Measurements from ENCODE around the gene MYO15A. TPM values are rescaled to one million over a fixed set of nuclear protein-coding genes. Genes with fewer than 3 reads are reported as not detected.

The MYO15A gene
- total RNA-seq, 1 donor from 2014 or later, result 2.4 TPM

GRCh38 chr17:18156171-18156975 lies 47.8 kb downstream of the MYO15A start:
- no peak for DNase-seq (ENCODE audit: low spot score in 2 of 2)
- FAIRE-seq, result no peak

GRCh38 chr17:18156976-18157280 lies 48.4 kb downstream of the MYO15A start:
- FAIRE-seq (no peak), DNase-seq (ENCODE audit: low spot score in 2 of 2) (no peak)

GRCh38 chr17:18157354-18157985 lies 48.9 kb downstream of the MYO15A start:
- DNase-seq (ENCODE audit: low spot score in 2 of 2) (no peak), FAIRE-seq (no peak)

- FAIRE-seq (no peak), DNase-seq (ENCODE audit: low spot score in 2 of 2) (peak; percentile 47 to 73)
Observed at GRCh38 chr17:18158022-18158600, 49.6 kb downstream of the MYO15A start.

GRCh38 chr17:18159551-18160120 lies 51.1 kb downstream of the MYO15A start:
- no peak for DNase-seq (ENCODE audit: low spot score in 2 of 2)
- FAIRE-seq, result no peak

- FAIRE-seq, result no peak
- DNase-seq (ENCODE audit: low spot score in 2 of 2), result no peak
Observed at GRCh38 chr17:18160128-18160856, 51.7 kb downstream of the MYO15A start.

- no peak for FAIRE-seq
- no peak for DNase-seq (ENCODE audit: low spot score in 2 of 2)
Observed at GRCh38 chr17:18161207-18162145, 52.9 kb downstream of the MYO15A start.

GRCh38 chr17:18163547-18163946 lies 55.0 kb downstream of the MYO15A start:
- no peak for FAIRE-seq

GRCh38 chr17:18166894-18167293 lies 58.3 kb downstream of the MYO15A start:
- no peak for DNase-seq (ENCODE audit: low spot score in 2 of 2)
- no peak for FAIRE-seq

More at GRCh38 chr17:18163547-18163946, 55.0 kb downstream of the MYO15A start:
- DNase-seq (ENCODE audit: low spot score in 2 of 2), result no peak

- DNase-seq (ENCODE audit: low spot score in 2 of 2), result no peak
- FAIRE-seq, result no peak
Observed at GRCh38 chr17:18167421-18167820, 58.9 kb downstream of the MYO15A start.

- no peak for FAIRE-seq
- no peak for DNase-seq (ENCODE audit: low spot score in 2 of 2)
Observed at GRCh38 chr17:18172531-18173278, 64.1 kb downstream of the MYO15A start.

GRCh38 chr17:18173740-18174139 lies 65.2 kb downstream of the MYO15A start:
- no peak for DNase-seq (ENCODE audit: low spot score in 2 of 2)
- FAIRE-seq, result no peak

- DNase-seq (ENCODE audit: low spot score in 2 of 2) (no peak), FAIRE-seq (no peak)
Observed at GRCh38 chr17:18176176-18176575, 67.6 kb downstream of the MYO15A start.

- no peak for FAIRE-seq
- DNase-seq (ENCODE audit: low spot score in 2 of 2), result no peak
Observed at GRCh38 chr17:18177133-18177532, 68.6 kb downstream of the MYO15A start.

- FAIRE-seq (no peak), DNase-seq (ENCODE audit: low spot score in 2 of 2) (no peak)
Observed at GRCh38 chr17:18177722-18178121, 69.2 kb downstream of the MYO15A start.

- FAIRE-seq, result no peak
Observed at GRCh38 chr17:18179196-18179595, 70.6 kb downstream of the MYO15A start.

GRCh38 chr17:18179804-18180203 lies 71.2 kb downstream of the MYO15A start:
- DNase-seq (ENCODE audit: low spot score in 2 of 2) (no peak), FAIRE-seq (no peak)

More at GRCh38 chr17:18179196-18179595, 70.6 kb downstream of the MYO15A start:
- no peak for DNase-seq (ENCODE audit: low spot score in 2 of 2)

- no peak for DNase-seq (ENCODE audit: low spot score in 2 of 2)
- FAIRE-seq, result no peak
Observed at GRCh38 chr17:18181358-18181757, 72.8 kb downstream of the MYO15A start.

All from frontal cortex (tissue), 4 donors.